HepG2 (cell line): Measurements from ENCODE around the gene TMEM233. TPM values are rescaled to one million over a fixed set of nuclear protein-coding genes. Genes with fewer than 3 reads are reported as not detected.

Source experiments
- ATAC-seq: fragments of 200-7000 bp; cut with Tn5 transposase; 3 replicates; pipeline ENCODE4 v1.9.1; 2020; ENCODE audit warnings: mild to moderate bottlenecking, moderate library complexity
- BruUV-seq: library from RNA; stranded (reverse); fragments of 400-500 nt; replicated peaks from 2 replicates; lab custom pipeline; 2021; lab: Mats Ljungman, UMichigan
- CTCF ChIA-PET: fragments of 300-600 bp; formaldehyde crosslinking; extraction: SDS; loops from one replicate; lab custom pipeline; 2021; ENCODE audit warnings: low total read pairs, inconsistent platforms, low intra/inter-chr PET ratio; lab: Yijun Ruan, JAX
- POLR2A ChIA-PET: fragments of 350-600 bp; sonication (Branson Sonifier 250); formaldehyde crosslinking; loops from one replicate; lab custom pipeline; 2020; ENCODE audit warnings: antibody characterized with exemption, inconsistent platforms; lab: Yijun Ruan, JAX
- DNase-seq: peaks from one replicate; pipeline ENCODE4 v3.0.0-alpha.2; 2015; ENCODE audit warnings: low spot score
- FAIRE-seq: peaks from 3 replicates; lab custom pipeline; 2011; peaks lifted over from hg19 to GRCh38; lab: Jason Lieb, UNC
- H2AFZ ChIP-seq: one replicate; pipeline ENCODE4 v1.6.1; 2011; ENCODE audit warnings: low read length, inconsistent platforms
- H3K27ac ChIP-seq: fragments of 300-600 bp; 3 replicates; pipeline ENCODE4 v1.8.0; 2011; ENCODE audit warnings: mixed run types, mild to moderate bottlenecking, mixed read lengths, low read length, inconsistent platforms; ENCODE audit not compliant: insufficient read depth; ENCODE audit errors: extremely low read length
- H3K27me3 ChIP-seq, 2 experiments: fragments of 200-600 bp in 1 of 2; 2 replicates in 1 of 2; 3 replicates in 1 of 2; pipeline versions ENCODE4 v1.6.0 to v1.8.0; 2011; ENCODE audit warnings: low read length in 2 of 2, mild to moderate bottlenecking in 2 of 2, moderate library complexity in 2 of 2, inconsistent platforms in 1 of 2; ENCODE audit not compliant: insufficient read depth in 2 of 2, control insufficient read depth in 1 of 2
- H3K36me3 ChIP-seq, 2 experiments: fragments of 200-600 bp in 1 of 2; replicated peaks in 1 of 2; 2 replicates in 1 of 2; 3 replicates in 1 of 2; pipeline versions ENCODE4 v1.5.1 to v1.8.0; 2011; ENCODE audit warnings: low read length in 2 of 2, inconsistent platforms in 1 of 2; ENCODE audit not compliant: insufficient read depth in 2 of 2, control insufficient read depth in 1 of 2
- H3K4me1 ChIP-seq: 2 replicates; pipeline ENCODE4 v1.5.1; 2012; ENCODE audit warnings: low read length, inconsistent platforms; ENCODE audit not compliant: insufficient read depth
- H3K4me2 ChIP-seq: 2 replicates; pipeline ENCODE4 v1.6.0; 2011; ENCODE audit warnings: low read depth, low read length, inconsistent platforms
- H3K4me3 ChIP-seq, 3 experiments: fragments of 200-600 bp in 1 of 3; sonication (generic), shearing (Covaris generic) in 1 of 3; replicated peaks in 1 of 3; 2 replicates each; pipeline ENCODE4 v1.5.1; 2011 to 2016; ENCODE audit warnings: low read length in 3 of 3, inconsistent platforms in 2 of 3, low read depth in 2 of 3, mild to moderate bottlenecking in 2 of 3, control low read depth in 1 of 3, mixed read lengths in 1 of 3; ENCODE audit not compliant: insufficient read depth in 1 of 3
- H3K79me2 ChIP-seq: one replicate; pipeline ENCODE4 v1.6.1; 2011; ENCODE audit warnings: low read length, inconsistent platforms; ENCODE audit not compliant: insufficient read depth
- H3K9ac ChIP-seq: 2 replicates; pipeline ENCODE4 v1.6.0; 2011; ENCODE audit warnings: mild to moderate bottlenecking, low read depth, low read length, inconsistent platforms; ENCODE audit not compliant: insufficient read depth
- H3K9me3 ChIP-seq: 2 replicates; pipeline ENCODE4 v1.5.1; 2012; ENCODE audit warnings: mild to moderate bottlenecking, low read length
- H4K20me1 ChIP-seq: 2 replicates; pipeline ENCODE4 v1.6.0; 2011; ENCODE audit warnings: inconsistent platforms, mild to moderate bottlenecking, low read length, moderate library complexity; ENCODE audit not compliant: insufficient read depth
- ATF7 ChIP-seq, 2 experiments: fragments of 450-650 bp in 1 of 2; sonication (generic) in 1 of 2; formaldehyde crosslinking in 1 of 2; IDR thresholded peaks; 2 replicates each; pipeline versions ENCODE4 v1.4.0 to v1.6.1; 2016 to 2020; ENCODE audit warnings: antibody characterized with exemption in 1 of 2, mild to moderate bottlenecking in 1 of 2, missing genetic modification reagents in 1 of 2
- CREB1 ChIP-seq, 2 experiments: fragments of 450-650 bp in 1 of 2; IDR thresholded peaks; 2 replicates each; pipeline ENCODE4 v1.6.1; 2016 to 2017; ENCODE audit warnings: control low read depth in 1 of 2, mild to moderate bottlenecking in 1 of 2, missing compliant biosample characterization in 1 of 2, missing genetic modification characterization in 1 of 2
- IKZF4 ChIP-seq: sonication (generic); formaldehyde crosslinking; IDR thresholded peaks from 2 replicates; pipeline ENCODE4 v1.5.1; 2020; ENCODE audit warnings: borderline replicate concordance, mild to moderate bottlenecking, low read depth, missing genetic modification reagents; ENCODE audit errors: not compliant biosample characterization
- TBX3 ChIP-seq: fragments of 450-650 bp; IDR thresholded peaks from 2 replicates; pipeline ENCODE4 v1.6.1; 2017; ENCODE audit warnings: antibody characterized with exemption, mild to moderate bottlenecking, inconsistent platforms, borderline replicate concordance
- XBP1 ChIP-seq: sonication (generic); formaldehyde crosslinking; IDR thresholded peaks from 2 replicates; pipeline ENCODE4 v1.5.0; 2020; ENCODE audit warnings: missing genetic modification reagents
- ZNF121 ChIP-seq: sonication (generic); formaldehyde crosslinking; IDR thresholded peaks from 2 replicates; pipeline ENCODE4 v1.5.0; 2020; ENCODE audit warnings: mild to moderate bottlenecking, missing genetic modification reagents
- ZNF205 ChIP-seq: IDR thresholded peaks from 2 replicates; pipeline ENCODE4 v1.6.1; 2018; ENCODE audit warnings: missing biosample characterization, missing genetic modification reagents
- WGBS: methylation state at CpG from one replicate; pipeline ENCODE4 v1.1.6; 2017; ENCODE audit warnings: low lambda C conversion rate; 5-methylcytosine and 5-hydroxymethylcytosine counted together
- in situ Hi-C: cut with HindIII; loops from 2 replicates; pipeline ENCODE4 v1.10.0; 2017; ENCODE audit warnings: low pct_unique_long_range_greater_than_20kb; ENCODE audit not compliant: extremely low pct_ligation_motif_present
- intact Hi-C: fragments of 100-400 bp; cut with micrococcal nuclease; formaldehyde crosslinking; loops from one replicate; pipeline ENCODE4 v1.10.0; 2022; ENCODE audit not compliant: unreplicated experiment
- polyA plus RNA-seq, 8 experiments: library from polyadenylated mRNA; depleted of rRNA in 3 of 8; stranded (reverse) in 7 of 8; unstranded in 1 of 8; fragments of >200 nt; fragmentation: Illumina TruSeq in 4 of 8; extraction: Trizol in 4 of 8; gene quantifications; 2 replicates each; pipeline versions ENCODE4 v1.2.1 to v1.2.3, GENCODE V29; 2011 to 2016; ENCODE audit warnings: low read depth in 4 of 8, missing spikeins in 1 of 8, mixed read lengths in 1 of 8; ENCODE audit not compliant: insufficient read depth in 1 of 8
- total RNA-seq, 5 experiments: library from RNA; depleted of rRNA; stranded (reverse); fragments of >200 nt; fragmentation: Illumina TruSeq; extraction: Trizol; gene quantifications; 2 replicates each; pipeline ENCODE4 v1.2.3, GENCODE V29; 2016; ENCODE audit warnings: low read depth in 1 of 5
- TF ChIP-seq, protein P1 (sequence below): sonication (generic); formaldehyde crosslinking; IDR thresholded peaks from 2 replicates; pipeline ENCODE4 v1.4.0; 2020; ENCODE audit warnings: mild to moderate bottlenecking, missing genetic modification reagents

The TMEM233 gene
- total and polyA plus RNA-seq, 2 of the 13 experiments (the other 11 are each of a cell fraction or from before 2014, with no cell fraction given) = 0.03 TPM; not detected in 1

DNA sequence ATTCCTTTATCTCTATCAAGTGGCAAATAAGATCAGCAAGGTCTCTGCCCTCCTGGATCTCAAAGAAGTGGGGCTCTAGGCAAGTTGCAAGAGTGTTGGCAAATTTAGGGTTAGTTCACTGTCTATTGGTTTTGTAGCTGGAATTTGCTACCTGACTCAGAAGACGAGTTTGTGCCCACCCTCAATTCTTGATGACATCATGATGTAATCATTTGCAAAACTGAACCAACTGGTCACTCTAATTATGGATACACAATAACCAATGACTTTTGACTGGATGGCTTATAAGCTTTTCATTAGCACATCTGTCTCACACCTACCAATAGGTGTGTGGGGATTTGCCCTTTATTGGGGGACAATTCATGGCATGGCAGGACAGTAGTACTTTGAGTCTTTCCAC is 4.6 kb downstream of the TMEM233 start:
- no peak overlapping the region for H3K4me3 ChIP-seq
- H3K4me2 ChIP-seq = no peak overlapping the region
- intact Hi-C loops (no loop called here), in situ Hi-C loops (no loop called here)
- CTCF ChIA-PET = no interaction called here
- 0% methylated on average over 1 of the region's 1 CpG for WGBS
- H3K9me3 ChIP-seq = no peaks in the 10 kb centered on the region
- peaks cover 6% of the 10 kb centered on the region; the same call in 1 of the 2 replicates for H3K4me1 ChIP-seq
- no peaks in the 10 kb centered on the region for H4K20me1 ChIP-seq
- no peaks in the 10 kb centered on the region for H3K36me3 ChIP-seq
- no peak overlapping the region for H2AFZ ChIP-seq
- DNase-seq = no peak
- H3K79me2 ChIP-seq = no peaks in the 10 kb centered on the region
- no peak overlapping the region for H3K27ac ChIP-seq
- ATAC-seq = no peak
- peaks cover 4 to 29% of the 10 kb centered on the region in 2 experiments; a peak in 4 of 5 replicates for H3K27me3 ChIP-seq
- TF ChIP-seq ATF7 (IDR thresholded peaks at IDR 0.05) (peak; percentile 88), ATF7 (CRISPR knock-in tag; IDR thresholded peaks at IDR 0.05) (no peak), CREB1 (IDR thresholded peaks at IDR 0.05) (peak; percentile 44; the same call in 1 of the 2 replicates), CREB1 (CRISPR knock-in tag; IDR thresholded peaks at IDR 0.05) (no peak), TBX3 (no peak), XBP1 (CRISPR knock-in tag) (no peak)
- no peak for FAIRE-seq
- no TSS peak for BruUV-seq
- no peak overlapping the region for H3K9ac ChIP-seq
- POLR2A ChIA-PET = no interaction called here

DNA sequence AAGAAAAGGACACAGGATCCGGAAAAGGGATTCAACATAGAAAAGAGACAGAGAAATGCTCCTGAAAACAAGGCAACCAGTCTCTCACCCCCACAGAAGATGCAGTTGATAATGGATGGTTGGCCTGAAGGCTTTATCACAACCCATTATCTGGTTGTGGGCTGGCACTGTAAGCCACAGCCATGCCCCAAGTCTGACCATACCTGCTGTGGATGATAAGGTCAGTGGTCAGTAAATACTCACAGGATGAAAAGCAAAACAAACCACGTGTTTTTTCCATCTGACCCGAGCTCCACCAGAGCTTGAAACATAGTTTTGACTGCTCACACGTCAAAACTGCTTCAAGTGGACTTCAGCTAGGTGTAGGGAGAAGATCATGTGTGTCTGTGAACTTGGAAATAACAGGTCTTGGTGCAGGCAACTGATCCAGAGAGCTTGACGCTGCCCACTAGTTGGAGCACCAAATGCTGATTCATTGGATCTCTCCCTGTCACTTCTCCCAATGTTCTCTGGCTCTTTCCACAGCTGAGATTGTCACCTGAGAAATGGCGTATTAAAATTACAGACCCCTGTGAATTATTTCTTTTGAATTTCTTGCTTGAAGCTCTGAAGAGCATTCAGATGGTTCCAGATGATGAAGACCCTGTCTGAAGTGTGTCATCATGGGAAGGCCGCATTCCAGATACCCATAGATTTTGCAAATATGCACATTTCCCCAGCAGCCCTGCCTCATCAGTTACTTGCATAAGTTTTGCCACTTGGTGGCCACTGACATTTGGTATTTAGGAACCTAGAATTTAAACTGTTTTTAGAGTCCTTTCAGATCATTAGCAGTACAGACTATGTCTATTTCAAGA is 8.5 kb downstream of the TMEM233 start:
- 22% methylated on average over 7 of the region's 7 CpGs for WGBS

More for the DNA sequence above, 8.5 kb downstream of the TMEM233 start:
- Histone ChIP-seq H3K27ac (no peak overlapping the region), H2AFZ (no peak overlapping the region), H3K4me3 (no peak overlapping the region), H4K20me1 (no peaks in the 10 kb centered on the region), H3K36me3 (no peaks in the 10 kb centered on the region), H3K4me1 (no peaks in the 10 kb centered on the region), H3K9ac (no peak overlapping the region), H3K79me2 (no peaks in the 10 kb centered on the region), H3K4me2 (no peak overlapping the region), H3K27me3 (no peaks in the 10 kb centered on the region), H3K9me3 (no peaks in the 10 kb centered on the region)
- in situ Hi-C loops = no loop called here
- ATAC-seq (no peak), DNase-seq (no peak), FAIRE-seq (no peak)
- CTCF ChIA-PET = no interaction called here
- TF ChIP-seq ZNF205 (no peak), ZNF121 (CRISPR knock-in tag) (no peak), IKZF4 (no peak)
- TF ChIP-seq, protein P1, sequence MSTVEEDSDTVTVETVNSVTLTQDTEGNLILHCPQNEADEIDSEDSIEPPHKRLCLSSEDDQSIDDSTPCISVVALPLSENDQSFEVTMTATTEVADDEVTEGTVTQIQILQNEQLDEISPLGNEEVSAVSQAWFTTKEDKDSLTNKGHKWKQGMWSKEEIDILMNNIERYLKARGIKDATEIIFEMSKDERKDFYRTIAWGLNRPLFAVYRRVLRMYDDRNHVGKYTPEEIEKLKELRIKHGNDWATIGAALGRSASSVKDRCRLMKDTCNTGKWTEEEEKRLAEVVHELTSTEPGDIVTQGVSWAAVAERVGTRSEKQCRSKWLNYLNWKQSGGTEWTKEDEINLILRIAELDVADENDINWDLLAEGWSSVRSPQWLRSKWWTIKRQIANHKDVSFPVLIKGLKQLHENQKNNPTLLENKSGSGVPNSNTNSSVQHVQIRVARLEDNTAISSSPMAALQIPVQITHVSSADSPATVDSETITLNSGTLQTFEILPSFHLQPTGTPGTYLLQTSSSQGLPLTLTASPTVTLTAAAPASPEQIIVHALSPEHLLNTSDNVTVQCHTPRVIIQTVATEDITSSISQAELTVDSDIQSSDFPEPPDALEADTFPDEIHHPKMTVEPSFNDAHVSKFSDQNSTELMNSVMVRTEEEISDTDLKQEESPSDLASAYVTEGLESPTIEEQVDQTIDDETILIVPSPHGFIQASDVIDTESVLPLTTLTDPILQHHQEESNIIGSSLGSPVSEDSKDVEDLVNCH (CRISPR knock-in tag) = no peak
- intact Hi-C loops = no loop called here
- POLR2A ChIA-PET = no interaction called here
- BruUV-seq = no TSS peak
